GM10248 (cell line): ENCODE measurements around the gene RALGPS1.

ENCODE experiments used
- CTCF ChIA-PET: fragments of 300-600 bp; sonication (Branson Sonifier 250); formaldehyde crosslinking; extraction: SDS; loops from one replicate; lab custom pipeline; 2021; ENCODE audit warnings: antibody characterized with exemption; lab: Yijun Ruan, JAX
- POLR2A ChIA-PET: fragments of 350-650 bp; sonication (Branson Sonifier 250); formaldehyde crosslinking; extraction: SDS; loops from one replicate; lab custom pipeline; 2020; ENCODE audit warnings: antibody characterized with exemption; lab: Yijun Ruan, JAX
- DNase-seq: peaks from one replicate; pipeline ENCODE4 v3.0.0; 2012; ENCODE audit errors: extremely low spot score
- CTCF ChIP-seq: IDR thresholded peaks from 2 replicates; pipeline ENCODE4 v1.5.1; 2012; ENCODE audit warnings: mild to moderate bottlenecking, low read depth; ENCODE audit errors: extremely low read depth, missing control alignments, control extremely low read depth

The RALGPS1 gene

GRCh38 chr9:127133739-127134167 lies 219.2 kb downstream of the RALGPS1 start:
- POLR2A ChIA-PET = no interaction called here

GRCh38 chr9:127135056-127135745 lies 220.6 kb downstream of the RALGPS1 start:
- ChIA-PET POLR2A (no interaction called here), CTCF (interaction anchor here (1.3 to 2.0 kb wide), 4 partner anchors 9 to 18 kb away, joined by 3 to 5 read pairs (median 4); partner anchors contain the start of gene ANGPTL2)
- DNase-seq = no peak
- no peak for TF ChIP-seq CTCF

More at GRCh38 chr9:127133739-127134167, 219.2 kb downstream of the RALGPS1 start:
- TF ChIP-seq CTCF = no peak
- CTCF ChIA-PET = interaction anchor here (1.3 to 2.0 kb wide), 4 partner anchors 9 to 14 kb away, joined by 3 to 5 read pairs (median 4); partner anchors contain the start of gene ANGPTL2
- DNase-seq = no peak

GRCh38 chr9:127136081-127136879 lies 221.7 kb downstream of the RALGPS1 start:
- TF ChIP-seq CTCF = no peak
- no peak for DNase-seq
- POLR2A ChIA-PET = no interaction called here
- CTCF ChIA-PET = interaction anchor here (1.9 kb wide), 1 partner anchor 19 kb away, joined by 4 read pairs; no protein-coding TSS in a partner anchor

GRCh38 chr9:127136880-127137639 lies 222.5 kb downstream of the RALGPS1 start:
- TF ChIP-seq CTCF = no peak
- ChIA-PET POLR2A (interaction anchor here (0.6 kb wide), 1 partner anchor 155 kb away, joined by 3 read pairs; no protein-coding TSS in a partner anchor), CTCF (no interaction called here)
- no peak for DNase-seq

- no peak for TF ChIP-seq CTCF
Observed at GRCh38 chr9:127137640-127138360, 223.2 kb downstream of the RALGPS1 start.

GRCh38 chr9:127138444-127138843 lies 223.9 kb downstream of the RALGPS1 start:
- TF ChIP-seq CTCF = no peak
- ChIA-PET POLR2A (no interaction called here), CTCF (interaction anchor here (0.8 to 1.6 kb wide), 6 partner anchors 8 to 60 kb away, joined by 3 to 4 read pairs (median 3); no protein-coding TSS in a partner anchor)
- no peak for DNase-seq

More at GRCh38 chr9:127137640-127138360, 223.2 kb downstream of the RALGPS1 start:
- POLR2A ChIA-PET = interaction anchor here (0.6 kb wide), 1 partner anchor 154 kb away, joined by 3 read pairs; no protein-coding TSS in a partner anchor
- no peak for DNase-seq
- CTCF ChIA-PET = interaction anchor here (0.7 to 1.6 kb wide), 5 partner anchors 9 to 183 kb away, joined by 3 to 4 read pairs (median 3); no protein-coding TSS in a partner anchor
